ENCODE measurements around the gene MACROD1. TPM values are rescaled to one million over a fixed set of nuclear protein-coding genes. Genes with fewer than 3 reads are reported as not detected.

The MACROD1 gene
- total and polyA plus RNA-seq, 9 of the 15 experiments (the other 6 are each of a cell fraction or from before 2014, with no cell fraction given) = 1.1 to 60.0 (median 26.4) TPM

GRCh38 chr11:64181506-64182411, 15.8 kb upstream of the MACROD1 start (continued):
- TF ChIP-seq HBP1 (CRISPR knock-in tag; IDR thresholded peaks at IDR 0.05) (no peak), ZNF592 (IDR thresholded peaks at IDR 0.05) (peak; percentile 82; the same call in 1 of the 2 replicates), PKNOX1 (IDR thresholded peaks at IDR 0.05) (peak; percentile 55), HNRNPH1 (optimal IDR thresholded peaks at IDR 0.05; ENCODE audit: low read depth, low read length) (no peak), CEBPZ (IDR thresholded peaks at IDR 0.05; ENCODE audit: borderline replicate concordance, low read depth, low read length) (no peak), ELK3 (CRISPR knock-in tag; IDR thresholded peaks at IDR 0.05) (no peak), ZNF609 (CRISPR knock-in tag; IDR thresholded peaks at IDR 0.05; ENCODE audit: borderline replicate concordance) (no peak), FOXJ2 (tag; IDR thresholded peaks at IDR 0.05) (no peak)
